B cell (primary cell): ENCODE measurements around the gene JMJD1C.

Source experiments
- EZH2 ChIP-seq: IDR thresholded peaks from 2 replicates; pipeline ENCODE4 v1.6.1; 2012; ENCODE audit warnings: borderline replicate concordance, low read depth, mild to moderate bottlenecking, moderate library complexity, low read length; ENCODE audit not compliant: insufficient read depth, poor library complexity, severe bottlenecking
- TF ChIP-seq, protein P1 (sequence below): fragments of 200-600 bp; IDR thresholded peaks from one replicate; pipeline ENCODE4 v1.8.0; 2022; ENCODE audit warnings: antibody characterized with exemption, mild to moderate bottlenecking

DNA sequence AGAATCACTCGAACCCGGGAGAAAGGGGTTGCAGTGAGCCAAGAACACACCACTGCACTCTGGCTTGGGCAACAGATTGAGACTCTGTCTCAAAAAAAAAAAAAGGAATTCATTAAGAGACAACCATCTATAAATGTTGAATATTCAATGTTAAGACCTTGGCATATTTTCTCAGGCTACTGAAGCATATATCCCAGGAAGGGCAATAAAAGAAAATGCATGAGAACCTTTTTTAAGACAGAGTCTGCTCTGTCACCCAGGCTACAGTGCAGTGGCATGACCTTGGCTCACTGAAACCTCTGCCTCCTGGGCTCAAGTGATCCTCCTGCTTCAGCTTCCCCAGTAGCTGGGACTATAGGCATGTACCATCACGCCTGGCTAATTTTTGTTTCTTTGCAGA is 165.0 kb downstream of the JMJD1C start:
- TF ChIP-seq, protein P1, sequence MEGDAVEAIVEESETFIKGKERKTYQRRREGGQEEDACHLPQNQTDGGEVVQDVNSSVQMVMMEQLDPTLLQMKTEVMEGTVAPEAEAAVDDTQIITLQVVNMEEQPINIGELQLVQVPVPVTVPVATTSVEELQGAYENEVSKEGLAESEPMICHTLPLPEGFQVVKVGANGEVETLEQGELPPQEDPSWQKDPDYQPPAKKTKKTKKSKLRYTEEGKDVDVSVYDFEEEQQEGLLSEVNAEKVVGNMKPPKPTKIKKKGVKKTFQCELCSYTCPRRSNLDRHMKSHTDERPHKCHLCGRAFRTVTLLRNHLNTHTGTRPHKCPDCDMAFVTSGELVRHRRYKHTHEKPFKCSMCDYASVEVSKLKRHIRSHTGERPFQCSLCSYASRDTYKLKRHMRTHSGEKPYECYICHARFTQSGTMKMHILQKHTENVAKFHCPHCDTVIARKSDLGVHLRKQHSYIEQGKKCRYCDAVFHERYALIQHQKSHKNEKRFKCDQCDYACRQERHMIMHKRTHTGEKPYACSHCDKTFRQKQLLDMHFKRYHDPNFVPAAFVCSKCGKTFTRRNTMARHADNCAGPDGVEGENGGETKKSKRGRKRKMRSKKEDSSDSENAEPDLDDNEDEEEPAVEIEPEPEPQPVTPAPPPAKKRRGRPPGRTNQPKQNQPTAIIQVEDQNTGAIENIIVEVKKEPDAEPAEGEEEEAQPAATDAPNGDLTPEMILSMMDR, result no peak
- TF ChIP-seq EZH2, result no peak
